Globus pallidus (tissue), 1 donor: ENCODE results near the gene GPR63.

Source experiments
- DNase-seq: peaks from one replicate; pipeline ENCODE4 v3.0.0-alpha.2; 2015; ENCODE audit warnings: low spot score

The GPR63 gene

GRCh38 chr6:96760153-96760687 lies 77.1 kb downstream of the GPR63 start:
- peak; percentile 33 for DNase-seq

- no peak for DNase-seq
These were observed 82.2 kb downstream of the GPR63 start for GRCh38 chr6:96755096-96755495.

GRCh38 chr6:96749891-96750290 lies 87.4 kb downstream of the GPR63 start:
- no peak for DNase-seq
